HG03175 (cell line): ENCODE data around the gene ROBO2.

Source experiments
- ATAC-seq: cut with Tn5 transposase; IDR thresholded peaks from one replicate; pipeline ENCODE4 v1.9.1; 2021; ENCODE audit warnings: mild to moderate bottlenecking, moderate library complexity; ENCODE audit not compliant: unreplicated experiment

ROBO2 gene

GRCh38 chr3:77541203-77541922 is 501.5 kb downstream of the ROBO2 start:
- no peak for ATAC-seq

DNA sequence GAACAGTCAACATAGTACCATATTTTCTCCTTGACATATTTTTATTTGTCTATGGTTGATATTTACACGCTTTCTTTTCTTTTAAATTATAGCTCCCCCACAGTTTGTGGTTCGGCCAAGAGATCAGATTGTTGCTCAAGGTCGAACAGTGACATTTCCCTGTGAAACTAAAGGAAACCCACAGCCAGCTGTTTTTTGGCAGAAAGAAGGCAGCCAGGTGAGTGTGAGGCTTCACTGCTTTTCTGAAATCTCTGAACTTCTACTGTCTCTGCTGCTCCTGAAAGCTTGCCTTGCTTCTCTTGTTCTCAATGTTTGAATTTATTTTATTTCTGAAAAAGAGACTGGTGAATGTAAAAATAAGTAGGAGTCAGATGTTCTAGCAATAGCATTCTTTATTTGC is 506.3 kb downstream of the ROBO2 start:
- ATAC-seq, result no peak

GRCh38 chr3:77549034-77549433 is 509.1 kb downstream of the ROBO2 start:
- ATAC-seq, result no peak

GRCh38 chr3:77553240-77553639 is 513.3 kb downstream of the ROBO2 start:
- no peak for ATAC-seq

DNA sequence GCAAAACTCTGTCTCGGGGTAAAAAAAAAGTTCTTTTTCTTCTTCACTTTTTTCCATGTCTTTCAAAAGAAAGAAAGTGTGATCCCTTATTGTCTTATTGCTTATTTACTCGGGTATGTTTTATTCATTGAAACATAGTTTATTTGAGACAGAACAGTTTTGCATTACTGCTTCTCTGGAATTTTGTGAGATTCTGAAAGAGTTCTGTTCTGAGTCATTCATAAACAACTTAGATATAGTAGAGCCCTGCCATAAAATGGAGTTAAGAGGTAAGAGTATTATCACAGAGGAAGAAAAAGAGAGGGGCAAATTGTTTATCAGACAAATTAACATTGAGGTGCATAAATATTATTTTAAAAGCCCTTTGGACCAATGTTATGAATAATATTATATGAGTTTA is 522.2 kb downstream of the ROBO2 start:
- ATAC-seq, result no peak

DNA sequence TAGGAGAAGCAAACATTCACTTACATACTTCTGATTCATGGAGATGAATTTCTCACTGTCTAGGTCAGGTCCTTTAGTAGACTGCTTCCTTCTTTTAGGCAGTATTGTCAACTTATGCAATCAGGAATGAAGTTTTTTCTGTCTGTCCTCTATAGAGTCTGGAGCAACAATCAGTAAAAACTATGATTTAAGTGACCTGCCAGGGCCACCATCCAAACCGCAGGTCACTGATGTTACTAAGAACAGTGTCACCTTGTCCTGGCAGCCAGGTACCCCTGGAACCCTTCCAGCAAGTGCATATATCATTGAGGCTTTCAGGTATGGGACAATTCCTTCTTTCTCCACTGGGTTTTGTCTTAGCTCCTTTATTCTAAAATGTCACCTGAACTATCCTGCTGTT is 523.1 kb downstream of the ROBO2 start:
- ATAC-seq, result no peak

- ATAC-seq, result no peak
These were observed 526.2 kb downstream of the ROBO2 start for GRCh38 chr3:77566055-77566454.

GRCh38 chr3:77571971-77572715 is 532.2 kb downstream of the ROBO2 start:
- ATAC-seq, result no peak

DNA sequence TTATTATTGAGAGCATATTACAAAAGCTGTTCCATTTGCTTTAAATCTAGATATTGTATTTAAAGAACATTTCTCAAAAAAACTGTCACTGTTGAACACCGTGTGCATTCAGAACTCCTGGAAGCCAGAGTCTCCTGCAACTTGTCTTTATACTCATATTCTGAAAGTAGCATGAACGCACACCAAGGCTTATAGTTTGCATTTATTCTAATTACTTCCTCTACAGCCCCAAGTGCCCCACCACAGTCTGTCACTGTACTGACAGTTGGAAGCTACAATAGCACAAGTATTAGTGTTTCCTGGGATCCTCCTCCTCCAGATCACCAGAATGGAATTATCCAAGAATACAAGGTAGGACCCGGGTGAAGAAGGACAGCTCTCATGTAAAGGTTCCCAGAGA is 537.4 kb downstream of the ROBO2 start:
- ATAC-seq, result no peak

- ATAC-seq, result no peak
These were observed 546.3 kb downstream of the ROBO2 start for GRCh38 chr3:77586216-77586615.

- no peak for ATAC-seq
These were observed 549.0 kb downstream of the ROBO2 start for GRCh38 chr3:77588863-77589262.

DNA sequence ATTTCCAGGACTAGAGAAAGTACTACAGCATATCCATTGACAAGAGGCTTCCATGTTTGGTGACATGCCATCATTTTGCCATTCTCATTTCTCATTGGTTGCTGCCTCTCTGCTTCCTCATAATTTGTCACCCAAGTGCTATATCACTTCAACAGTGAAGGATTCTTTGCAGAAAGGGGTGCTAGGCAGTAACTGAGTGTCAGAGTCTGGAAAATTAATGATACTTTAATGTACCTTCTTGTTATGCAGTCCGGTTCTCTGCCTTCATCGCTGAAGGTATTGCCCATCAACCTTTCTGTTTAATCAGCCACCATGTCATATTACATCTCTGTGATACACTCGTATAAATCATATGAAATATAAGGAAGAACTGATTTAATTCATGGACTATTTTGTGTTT is 550.3 kb downstream of the ROBO2 start:
- no peak for ATAC-seq

GRCh38 chr3:77595371-77595870 is 555.5 kb downstream of the ROBO2 start:
- no peak for ATAC-seq

- no peak for ATAC-seq
These were observed 560.0 kb downstream of the ROBO2 start for GRCh38 chr3:77599948-77600347.

GRCh38 chr3:77601823-77602415 is 562.0 kb downstream of the ROBO2 start:
- ATAC-seq, result no peak

DNA sequence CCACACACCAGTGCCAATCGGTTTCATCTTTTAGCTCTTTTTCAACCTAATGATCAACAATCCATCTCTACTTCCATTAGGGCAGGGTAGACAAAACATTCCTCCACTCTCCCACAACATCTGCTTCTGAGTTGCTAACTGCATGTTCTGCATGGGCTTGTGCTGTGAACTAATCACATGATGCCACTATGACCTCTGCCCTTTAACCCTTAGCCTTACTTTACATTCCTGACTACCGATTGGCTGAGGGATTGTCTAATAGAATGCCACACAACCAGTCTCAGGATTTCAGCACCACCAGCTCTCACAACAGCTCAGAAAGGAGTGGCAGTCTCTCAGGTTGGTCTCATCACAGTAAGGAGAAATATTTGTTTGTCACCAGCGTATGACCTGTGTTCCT is 562.8 kb downstream of the ROBO2 start:
- ATAC-seq, result no peak

DNA sequence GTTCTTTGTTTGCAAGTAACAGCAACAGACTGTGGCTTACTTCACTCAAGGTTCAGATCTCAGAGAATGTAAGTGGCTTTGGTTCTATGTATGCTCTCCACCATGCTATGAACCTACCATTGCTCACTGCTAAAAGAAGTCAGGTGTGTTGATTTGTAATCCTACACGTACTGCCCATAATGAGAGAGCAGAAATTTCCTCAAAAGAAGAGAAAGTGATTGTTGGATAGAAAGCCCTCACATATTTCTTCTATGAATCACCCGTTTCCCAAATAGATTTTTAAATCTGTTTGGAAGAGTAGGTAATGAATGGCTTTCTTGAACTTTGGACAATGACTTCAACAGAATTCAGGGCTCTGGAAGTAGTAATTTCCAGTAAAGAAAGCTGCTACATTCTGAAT is 565.4 kb downstream of the ROBO2 start:
- no peak for ATAC-seq

DNA sequence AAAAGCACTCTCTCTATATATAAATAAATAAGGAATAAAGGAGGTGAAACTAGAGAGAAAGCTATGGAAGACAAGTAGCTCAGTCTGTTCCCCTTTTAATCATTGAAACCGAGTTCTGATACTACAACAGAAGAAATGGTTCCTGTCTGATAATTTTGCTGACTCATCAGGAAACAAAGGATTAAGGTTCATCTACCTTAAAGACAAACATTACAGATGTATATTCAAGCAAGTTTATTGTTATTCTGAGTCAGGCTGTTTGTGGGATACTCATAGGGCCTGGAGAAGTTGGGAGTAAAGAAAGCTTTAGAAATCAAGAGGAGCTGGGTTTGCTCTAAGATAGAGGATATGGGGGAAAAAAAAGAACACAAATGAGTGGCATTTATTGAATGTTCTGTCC is 566.0 kb downstream of the ROBO2 start:
- no peak for ATAC-seq

- no peak for ATAC-seq
These were observed 566.5 kb downstream of the ROBO2 start for GRCh38 chr3:77606372-77606771.

GRCh38 chr3:77618686-77619085 is 578.8 kb downstream of the ROBO2 start:
- no peak for ATAC-seq

GRCh38 chr3:77620009-77620408 is 580.1 kb downstream of the ROBO2 start:
- ATAC-seq, result no peak

- ATAC-seq, result no peak
These were observed 583.6 kb downstream of the ROBO2 start for GRCh38 chr3:77623500-77623899.
